Measurements from ENCODE around the gene PDK2.

Gene PDK2
- 6.7 to 24.0 reads per million in 2 experiments for total RNA-seq

- DNase-seq (ENCODE audit: low read depth) = peak; percentile 94
Measured at GRCh38 chr17:50094753-50095619, at the start of gene PDK2. PDK2 (plus strand) TSS chr17:50095351; CDS start chr17:50095436, 85 bp downstream.

- no peak for DNase-seq (ENCODE audit: low read depth)
Measured at GRCh38 chr17:50046179-50046578, 49.0 kb upstream of the PDK2 start.

GRCh38 chr17:50046667-50047066, 48.5 kb upstream of the PDK2 start:
- no peak for DNase-seq (ENCODE audit: low read depth)

DNA sequence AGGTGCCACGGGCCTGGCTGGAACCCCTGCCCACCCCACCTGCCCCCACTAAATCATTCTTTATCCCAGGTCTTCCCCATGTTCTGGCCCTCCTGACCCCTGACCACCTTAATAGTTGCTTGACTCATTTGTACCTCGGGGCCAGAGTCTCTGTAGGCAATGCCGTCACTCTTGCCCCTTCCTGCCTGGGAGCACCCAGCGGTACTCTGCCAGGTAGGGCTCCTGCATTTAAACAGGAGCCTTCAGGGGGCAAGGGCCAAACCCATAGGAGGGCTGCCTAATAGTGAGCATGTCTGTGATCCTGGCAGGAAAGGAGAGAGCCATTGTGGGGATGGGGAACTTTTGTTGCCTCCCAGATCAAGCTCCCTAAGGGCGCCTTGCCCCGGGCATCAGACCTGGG, 48.1 kb upstream of the PDK2 start:
- no peak for DNase-seq (ENCODE audit: low read depth)

DNA sequence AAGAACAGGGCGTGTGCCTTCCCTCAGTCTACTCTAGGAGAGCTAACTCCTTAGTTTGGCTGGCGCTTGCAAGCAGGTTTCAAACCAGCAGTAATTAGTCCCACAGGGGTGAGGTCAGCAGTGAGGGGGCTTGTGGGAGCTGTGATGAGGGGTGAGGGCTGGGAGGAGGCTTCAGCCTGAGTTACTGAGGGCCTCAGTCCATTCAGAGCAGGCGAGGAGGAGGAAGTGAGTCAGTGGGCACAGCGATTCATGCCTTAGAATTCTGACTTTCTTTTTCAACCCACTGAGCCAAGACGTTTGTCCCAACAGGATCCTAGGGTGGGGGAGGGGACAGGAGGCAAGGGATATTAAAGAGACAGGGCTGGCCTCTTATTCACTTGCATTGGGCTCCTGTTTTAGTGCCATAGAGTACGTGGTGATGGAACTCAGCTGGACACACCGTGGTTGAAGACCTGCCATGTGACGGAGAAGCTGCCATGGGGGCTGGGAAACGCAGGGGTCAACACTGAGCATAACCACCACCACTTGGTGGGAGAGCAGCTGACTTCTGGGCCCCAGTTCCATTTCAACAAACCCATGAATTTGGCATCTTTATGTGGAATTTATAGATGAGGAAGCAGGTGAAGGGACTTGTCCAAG, 47.5 kb upstream of the PDK2 start:
- no peak for DNase-seq (ENCODE audit: low read depth)

DNA sequence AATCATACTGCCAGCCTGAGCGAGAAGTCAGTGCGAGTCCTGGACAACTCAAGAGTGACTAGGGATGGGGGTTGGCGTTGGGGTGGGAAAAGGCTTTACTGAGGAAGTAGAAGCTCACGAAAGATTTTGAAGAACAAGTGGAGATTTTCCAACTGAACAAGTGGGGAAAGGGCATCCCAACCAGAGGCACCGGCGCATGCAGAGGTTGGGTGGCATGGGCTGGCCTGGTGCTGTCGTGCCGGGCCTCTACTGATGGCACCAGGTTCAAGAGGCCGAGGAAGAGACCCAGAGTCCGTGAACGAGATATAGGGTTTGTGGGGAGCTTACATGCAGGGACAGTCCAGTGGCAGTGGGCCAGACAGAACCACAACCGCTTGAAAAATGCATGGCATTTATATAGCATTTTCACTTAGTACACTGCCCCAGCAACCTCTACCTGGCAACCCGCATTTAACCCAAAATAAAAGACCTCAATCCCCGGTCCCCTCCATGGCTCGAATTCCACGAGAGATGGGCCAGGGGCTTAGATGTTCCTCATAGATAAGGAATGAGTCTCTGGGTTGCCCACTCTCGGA, 46.9 kb upstream of the PDK2 start:
- DNase-seq (ENCODE audit: low read depth) = no peak

DNA sequence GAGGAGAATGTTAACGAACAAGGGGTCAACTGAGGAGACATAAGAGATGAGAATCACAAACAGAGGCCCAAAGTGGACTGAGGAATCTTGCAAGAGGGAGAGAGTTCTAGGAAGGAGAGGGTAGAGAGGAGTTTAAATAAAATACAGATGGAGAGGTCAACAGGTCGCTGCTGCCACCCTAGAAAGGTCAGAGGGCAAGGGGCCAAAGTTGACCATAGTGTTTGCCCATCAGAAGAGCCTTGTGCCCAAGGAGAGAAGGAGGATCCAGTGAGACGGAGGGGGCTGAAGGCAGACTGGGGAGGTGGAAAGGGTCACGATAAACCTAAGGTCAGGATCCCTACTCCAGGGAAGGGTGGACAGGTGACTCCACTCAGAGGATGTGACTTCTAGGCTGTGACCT, 46.2 kb upstream of the PDK2 start:
- no peak for DNase-seq (ENCODE audit: low read depth)

- no peak for DNase-seq (ENCODE audit: low read depth)
Measured at GRCh38 chr17:50049636-50050035, 45.5 kb upstream of the PDK2 start.

DNA sequence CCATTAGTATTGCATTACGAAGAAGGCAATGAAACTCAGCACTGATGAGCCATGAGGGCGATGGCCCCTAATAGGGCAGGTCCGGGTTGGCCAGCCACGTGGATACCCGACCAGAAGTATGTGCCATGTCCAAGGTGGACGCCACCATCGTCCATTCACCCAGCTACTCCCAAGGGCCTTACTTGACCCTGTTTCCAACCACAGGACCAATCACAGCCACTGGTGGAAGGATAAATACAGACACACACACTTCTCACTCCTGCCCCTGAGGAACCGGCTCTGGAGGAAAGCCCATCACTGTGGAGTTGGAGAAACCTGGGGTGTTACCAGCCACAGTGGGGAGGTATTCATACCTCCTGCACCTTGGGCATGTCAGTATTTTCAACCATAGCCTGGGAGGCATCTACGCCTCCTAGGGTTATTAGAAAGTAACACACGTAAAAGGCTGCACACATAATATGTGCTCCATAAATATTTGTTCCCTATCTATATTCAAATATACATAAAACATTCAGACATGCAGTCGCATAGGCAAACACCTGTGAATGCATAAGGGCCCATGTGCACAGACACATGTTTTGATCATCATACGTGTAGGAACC, 44.6 kb upstream of the PDK2 start:
- DNase-seq (ENCODE audit: low read depth) = no peak

DNA sequence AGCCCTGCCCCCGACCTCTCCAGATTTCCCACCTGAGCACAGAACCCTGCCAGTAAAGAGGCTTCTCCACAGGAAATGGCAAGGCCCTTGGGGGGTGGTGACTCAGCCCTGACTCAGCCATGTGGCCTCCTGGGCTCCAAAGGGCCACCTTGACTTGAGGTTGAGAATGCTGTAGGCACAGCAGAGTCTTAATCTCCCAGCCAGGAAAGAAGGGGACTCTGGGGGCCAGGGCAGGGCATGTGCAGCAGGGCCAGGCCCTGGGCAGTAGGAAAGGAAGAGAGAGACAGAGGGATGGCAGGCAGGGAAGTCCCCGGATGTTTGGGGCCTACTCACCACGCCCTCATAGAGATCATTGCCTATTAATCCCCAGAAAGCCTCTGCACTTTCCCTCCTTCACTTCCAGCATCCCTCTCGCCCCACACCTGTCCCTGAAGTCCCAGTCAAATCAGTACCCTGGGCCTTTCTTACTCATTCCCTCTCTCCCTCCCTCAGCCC, 44.0 kb upstream of the PDK2 start:
- no peak for DNase-seq (ENCODE audit: low read depth)

DNA sequence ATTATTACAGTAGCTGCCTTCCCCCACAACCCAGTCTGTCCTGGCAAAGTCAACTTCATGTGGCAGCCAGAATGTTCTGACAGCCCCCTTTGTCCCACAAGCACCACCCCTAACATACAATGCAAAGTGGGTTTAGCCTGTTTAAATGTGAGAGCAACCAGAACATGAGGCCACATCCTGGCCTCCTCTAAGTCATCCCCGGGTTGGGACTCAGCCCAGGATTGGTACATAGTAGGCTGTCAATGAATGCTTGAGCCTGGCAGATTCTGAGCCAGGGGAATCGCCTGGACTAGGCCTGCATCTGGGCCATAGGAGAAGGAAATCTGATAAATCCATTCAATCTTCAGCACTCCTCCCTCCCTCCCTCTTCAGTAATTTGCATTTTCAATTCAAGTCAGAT, 43.5 kb upstream of the PDK2 start:
- no peak for DNase-seq (ENCODE audit: low read depth)

DNA sequence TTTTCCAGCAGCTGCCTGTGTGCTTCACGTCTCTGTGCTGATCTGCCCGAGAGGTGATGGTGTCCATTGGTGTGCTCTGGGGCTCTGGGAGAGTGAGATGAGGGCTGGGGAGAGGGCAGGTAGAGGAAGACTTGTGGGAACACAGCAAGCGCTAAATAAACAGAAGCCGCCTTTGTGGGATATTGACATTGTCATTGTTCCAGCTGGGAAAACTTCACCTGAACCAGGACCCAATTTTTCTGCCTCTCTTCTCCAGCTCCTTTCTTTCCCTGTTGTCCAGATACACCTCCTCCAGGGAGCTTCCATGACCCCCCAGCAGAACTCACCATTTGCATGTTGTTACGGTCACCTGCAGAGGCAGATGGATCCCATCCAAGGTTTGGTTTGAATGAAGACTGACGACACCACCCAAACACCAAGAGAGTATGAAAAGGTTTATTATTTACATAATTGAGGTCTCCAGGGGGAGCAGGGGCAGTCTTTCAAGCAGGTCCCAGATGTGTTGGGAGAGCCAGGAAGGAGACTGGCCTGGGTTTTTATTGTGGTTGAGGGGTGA, 42.8 kb upstream of the PDK2 start:
- DNase-seq (ENCODE audit: low read depth) = no peak

DNA sequence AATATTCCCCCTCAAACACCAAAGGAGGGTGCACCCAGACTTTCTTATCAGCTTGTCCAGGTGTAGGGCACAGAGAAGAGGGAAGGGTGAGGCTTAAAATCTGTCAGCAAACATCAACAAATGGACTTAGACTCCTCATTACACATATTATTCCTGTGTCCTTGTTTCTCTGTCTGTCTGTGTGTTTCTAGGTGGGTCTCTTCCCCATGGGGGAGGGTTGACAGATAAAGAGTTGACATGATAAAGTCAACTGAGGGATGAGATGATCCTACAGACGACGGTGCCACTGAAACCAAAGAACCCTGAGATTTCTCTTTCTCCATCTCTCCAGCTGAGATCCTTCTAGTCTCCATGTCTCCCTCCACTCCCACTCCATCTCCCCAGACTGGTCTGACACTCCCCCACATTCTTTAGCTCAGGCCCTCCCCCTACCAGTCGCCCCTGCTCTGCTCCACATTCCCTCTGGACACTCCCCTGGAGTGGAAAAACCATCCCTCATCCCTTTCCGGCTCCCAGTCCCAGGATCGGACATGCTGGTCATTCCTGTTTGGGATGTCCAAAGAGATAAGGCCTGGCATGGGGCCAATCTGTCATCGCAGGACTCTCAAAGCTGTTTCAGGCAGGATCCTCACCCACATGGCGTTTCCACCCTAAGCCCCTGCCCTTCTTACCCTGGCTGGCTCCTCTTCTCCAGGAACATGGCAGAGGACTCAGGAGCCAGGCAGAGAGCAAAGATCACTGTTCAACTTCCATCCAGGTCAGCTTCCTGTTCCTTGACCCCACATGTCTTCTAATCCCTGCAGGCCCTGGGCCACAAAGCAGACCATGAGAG, 42.1 kb upstream of the PDK2 start:
- no peak for DNase-seq (ENCODE audit: low read depth)

DNA sequence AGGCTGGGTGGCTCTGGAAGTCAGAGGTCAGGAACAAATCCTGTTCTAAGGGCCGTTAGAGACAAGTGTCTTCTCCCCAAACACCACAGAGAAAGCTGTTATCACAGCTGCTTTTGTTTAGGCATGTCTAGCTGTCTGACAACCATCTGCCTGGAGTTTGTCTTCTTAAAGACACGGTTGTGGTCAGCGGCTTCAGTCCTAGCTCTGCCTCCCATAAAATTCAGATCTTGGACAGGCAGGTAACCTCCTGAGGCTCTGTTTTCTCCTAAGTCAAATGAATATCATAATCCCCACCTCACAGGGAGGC, 41.5 kb upstream of the PDK2 start:
- no peak for DNase-seq (ENCODE audit: low read depth)

GRCh38 chr17:50055055-50055425, 40.1 kb upstream of the PDK2 start:
- DNase-seq (ENCODE audit: low read depth) = no peak

DNA sequence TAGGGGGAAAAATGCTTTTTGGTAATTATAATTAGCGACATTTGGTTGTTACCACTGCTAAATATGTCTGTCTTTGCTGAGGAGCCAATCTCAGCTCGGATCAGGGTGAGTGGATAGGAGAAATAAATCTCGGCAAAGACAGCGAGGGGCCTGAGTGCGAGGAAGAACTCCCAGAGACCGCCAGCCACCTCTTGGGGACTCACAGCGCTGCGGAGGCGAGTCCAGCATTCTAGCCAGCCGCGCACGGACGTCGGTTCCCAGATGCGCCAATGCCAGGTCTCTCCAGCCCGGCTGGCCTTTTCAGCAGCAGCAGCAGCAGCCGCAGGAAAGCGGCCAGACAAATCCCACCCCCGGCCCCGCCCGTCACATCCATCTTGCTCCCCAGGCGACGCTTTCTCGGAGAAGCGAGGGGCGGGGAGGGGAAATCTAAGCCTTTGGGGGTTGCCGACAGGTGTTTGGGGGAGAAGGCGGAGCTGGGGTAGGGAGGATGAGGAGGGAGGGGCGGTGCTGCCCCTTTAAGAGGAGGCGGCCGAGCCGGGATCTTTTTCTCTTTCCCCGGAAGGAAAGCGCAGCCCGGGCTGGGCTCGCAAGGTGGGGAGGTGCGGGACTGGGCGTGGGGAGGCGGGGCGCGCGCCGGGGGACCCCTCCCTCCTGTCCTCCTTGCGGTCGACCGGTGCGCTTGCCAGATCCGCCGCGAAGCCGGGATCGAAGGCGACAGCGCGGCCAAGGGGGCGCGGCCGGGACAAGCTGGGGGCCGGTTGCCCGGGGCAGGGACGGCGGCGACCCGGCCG, 39.5 kb upstream of the PDK2 start, which contains the start of gene ITGA3:
Gene ITGA3, plus strand, starts transcription at position 685 of the 791 bp plus-strand sequence. CDS start 330 bp downstream, outside the sequence.
- DNase-seq (ENCODE audit: low read depth) = peak; percentile 44

DNA sequence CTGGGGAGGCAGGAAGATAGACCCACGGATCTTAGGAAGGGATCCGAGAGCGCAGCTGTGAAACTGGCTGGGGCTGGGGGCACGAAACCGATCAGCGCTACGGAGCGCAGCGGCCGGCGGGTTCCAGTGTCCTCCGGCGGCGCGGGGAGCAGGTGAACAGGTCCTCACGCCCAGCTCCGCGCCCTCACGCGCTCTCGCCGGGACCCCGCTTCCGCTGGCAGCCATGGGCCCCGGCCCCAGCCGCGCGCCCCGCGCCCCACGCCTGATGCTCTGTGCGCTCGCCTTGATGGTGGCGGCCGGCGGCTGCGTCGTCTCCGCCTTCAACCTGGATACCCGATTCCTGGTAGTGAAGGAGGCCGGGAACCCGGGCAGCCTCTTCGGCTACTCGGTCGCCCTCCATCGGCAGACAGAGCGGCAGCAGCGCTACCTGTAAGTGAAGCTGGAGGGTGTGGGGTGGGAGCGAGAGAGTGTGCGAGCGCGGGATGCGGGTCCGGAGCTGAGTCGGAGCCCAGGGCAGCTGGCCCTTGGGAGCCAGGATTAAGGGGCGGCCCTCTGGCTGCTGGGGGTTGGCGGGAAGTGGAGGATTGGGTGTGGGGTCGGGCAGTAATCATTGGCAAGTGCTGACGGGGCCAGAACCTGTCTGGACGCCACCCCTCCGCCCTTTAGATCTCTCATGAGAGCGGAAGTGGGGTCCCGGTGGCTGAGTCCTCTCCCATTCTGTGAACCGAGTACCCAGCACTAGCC, 38.8 kb upstream of the PDK2 start:
- DNase-seq (ENCODE audit: low read depth) = peak; percentile 49

DNA sequence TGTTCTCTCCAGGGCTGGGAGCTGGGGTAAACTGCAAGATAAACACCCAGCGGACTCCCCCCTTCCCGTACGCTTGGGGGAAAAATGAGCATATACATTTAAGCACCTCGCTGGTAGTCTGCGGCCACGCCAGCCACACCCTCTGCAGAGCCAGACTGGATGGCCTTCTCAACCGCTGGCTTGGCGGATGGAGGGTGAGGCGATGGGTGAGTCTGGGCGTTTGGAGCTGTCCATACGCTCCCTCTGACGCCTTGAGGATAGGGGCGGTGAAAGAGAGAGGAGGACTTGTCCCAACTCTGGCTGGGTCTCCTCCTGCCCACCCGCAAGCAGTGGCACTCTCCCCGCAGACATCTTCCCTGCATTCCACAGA, 38.2 kb upstream of the PDK2 start:
- DNase-seq (ENCODE audit: low read depth) = no peak

GRCh38 chr17:50057521-50057991, 37.6 kb upstream of the PDK2 start:
- no peak for DNase-seq (ENCODE audit: low read depth)
